ENCODE results near the gene MARF1.
"Not testable (repeated sequence)": the region's sequence is repeated elsewhere in the genome, so short reads cannot be mapped to it uniquely, and the experiment has no call there.

The MARF1 gene

GRCh38 chr16:15597822-15598647 is 44.9 kb downstream of the MARF1 start:
- no peak for DNase-seq

GRCh38 chr16:15597135-15597534 is 45.8 kb downstream of the MARF1 start:
- DNase-seq = no peak

GRCh38 chr16:15594711-15595320 is 48.1 kb downstream of the MARF1 start:
- DNase-seq = no peak

- DNase-seq = no peak
Observed at GRCh38 chr16:15593235-15593634, 49.7 kb downstream of the MARF1 start.

- no peak for DNase-seq
Observed at GRCh38 chr16:15592324-15592723, 50.6 kb downstream of the MARF1 start.

- DNase-seq = no peak
Observed at GRCh38 chr16:15587152-15587825, 55.7 kb downstream of the MARF1 start.

GRCh38 chr16:15586716-15587115 is 56.2 kb downstream of the MARF1 start:
- no peak for DNase-seq

GRCh38 chr16:15585956-15586355 is 57.0 kb downstream of the MARF1 start:
- DNase-seq = no peak

GRCh38 chr16:15583526-15583925 is 59.4 kb downstream of the MARF1 start:
- DNase-seq = no peak

- DNase-seq = no peak
Observed at GRCh38 chr16:15581127-15581815, 61.7 kb downstream of the MARF1 start.

GRCh38 chr16:15578824-15579223 is 64.1 kb downstream of the MARF1 start:
- no peak for DNase-seq

GRCh38 chr16:15576960-15577958 is 65.7 kb downstream of the MARF1 start:
- no peak for DNase-seq

- DNase-seq = no peak
Observed at GRCh38 chr16:15575293-15576049, 67.5 kb downstream of the MARF1 start.

- DNase-seq = no peak
Observed at GRCh38 chr16:15574614-15574948, 68.4 kb downstream of the MARF1 start.

GRCh38 chr16:15573896-15574613 is 68.9 kb downstream of the MARF1 start:
- DNase-seq = not testable (repeated sequence)

GRCh38 chr16:15573274-15573895 is 69.6 kb downstream of the MARF1 start:
- DNase-seq = no peak

- no peak for DNase-seq
Observed at GRCh38 chr16:15572329-15573001, 70.5 kb downstream of the MARF1 start.

- DNase-seq = no peak
Observed at GRCh38 chr16:15571557-15571956, 71.4 kb downstream of the MARF1 start.

- DNase-seq = not testable (repeated sequence)
Observed at GRCh38 chr16:15570666-15571065, 72.3 kb downstream of the MARF1 start.

GRCh38 chr16:15567823-15568222 is 75.1 kb downstream of the MARF1 start:
- DNase-seq = no peak

All from NCI-H1930 (cell line).